B cell (primary cell): Measurements from ENCODE around the gene PPP6R2. TPM values are rescaled to one million over a fixed set of nuclear protein-coding genes. Genes with fewer than 3 reads are reported as not detected.

Source experiments
- ATAC-seq: fragments of 200-7000 bp; cut with Tn5 transposase; one replicate; pipeline ENCODE4 v1.10.0; 2021; ENCODE audit warnings: low read depth, mild to moderate bottlenecking, moderate number of reproducible peaks, moderate library complexity
- CTCF ChIA-PET: fragments of 350-600 bp; sonication (Branson Sonifier 250); formaldehyde crosslinking; loops from one replicate; lab custom pipeline; 2021; ENCODE audit warnings: antibody characterized with exemption, inconsistent platforms; lab: Charles Lee
- POLR2A ChIA-PET: fragments of 350-600 bp; sonication (Branson Sonifier 250); formaldehyde crosslinking; loops from one replicate; lab custom pipeline; 2021; ENCODE audit warnings: antibody characterized with exemption; lab: Charles Lee
- DNase-seq: peaks from one replicate; pipeline ENCODE4 v3.0.0; 2013
- H2AFZ ChIP-seq: 2 replicates; pipeline ENCODE4 v1.6.1; 2012; ENCODE audit warnings: mild to moderate bottlenecking, low read depth, low read length; ENCODE audit not compliant: insufficient read depth, poor library complexity, severe bottlenecking
- H3K27ac ChIP-seq, 2 donors: 1 replicate in 1 of 2; 2 replicates in 1 of 2; pipeline ENCODE4 v1.5.1; 2012 to 2013; ENCODE audit warnings: low read length in 2 of 2, mild to moderate bottlenecking in 2 of 2, moderate library complexity in 1 of 2
- H3K27me3 ChIP-seq, 4 experiments: fragments of 200-600 bp in 1 of 4; sonication (generic) in 1 of 4; replicated peaks in 1 of 4; 1 replicate in 2 of 4; 2 replicates in 2 of 4; pipeline versions ENCODE4 v1.6.1 to v1.7.0; 2013 to 2016; ENCODE audit warnings: low read length in 3 of 4, mild to moderate bottlenecking in 2 of 4, mixed read lengths in 1 of 4, moderate library complexity in 1 of 4; ENCODE audit not compliant: insufficient read depth in 4 of 4, control insufficient read depth in 3 of 4; ENCODE audit errors: control extremely low read depth in 1 of 4
- H3K36me3 ChIP-seq, 2 experiments: replicated peaks in 1 of 2; 1 replicate in 1 of 2; 2 replicates in 1 of 2; pipeline versions ENCODE4 v1.6.1 to v1.7.1; 2013; ENCODE audit warnings: low read length in 1 of 2; ENCODE audit not compliant: insufficient read depth in 2 of 2, control insufficient read depth in 1 of 2; ENCODE audit errors: control extremely low read depth in 1 of 2, extremely low read depth in 1 of 2
- H3K4me1 ChIP-seq, 2 donors: fragments of 200-600 bp in 1 of 2; sonication (generic) in 1 of 2; 1 replicate in 1 of 2; 2 replicates in 1 of 2; pipeline versions ENCODE4 v1.5.1 to v1.6.1; 2013 to 2017; ENCODE audit warnings: low read length in 2 of 2; ENCODE audit not compliant: control insufficient read depth in 2 of 2, insufficient read depth in 2 of 2
- H3K4me2 ChIP-seq: replicated peaks from 2 replicates; pipeline ENCODE3; 2012; ENCODE audit warnings: mild to moderate bottlenecking, low read depth, low read length; ENCODE audit not compliant: poor library complexity, severe bottlenecking
- H3K4me3 ChIP-seq, 5 experiments: fragments of 200-600 bp in 1 of 5; sonication (generic) in 1 of 5; 1 replicate in 3 of 5; 2 replicates in 2 of 5; pipeline versions ENCODE4 v1.5.1 to v1.7.0; 2011 to 2016; ENCODE audit warnings: low read length in 4 of 5, mild to moderate bottlenecking in 4 of 5, low read depth in 2 of 5, control low read depth in 1 of 5, moderate library complexity in 1 of 5; ENCODE audit not compliant: insufficient read depth in 1 of 5; ENCODE audit errors: control extremely low read depth in 1 of 5, extremely low read depth in 1 of 5
- H3K79me2 ChIP-seq: fragments of 200-600 bp; sonication (generic); one replicate; pipeline ENCODE4 v1.6.0; 2016; ENCODE audit warnings: low read length; ENCODE audit not compliant: control insufficient read depth, insufficient read depth
- H3K9ac ChIP-seq: fragments of 200-600 bp; sonication (generic); 2 replicates; pipeline ENCODE4 v1.6.1; 2017; ENCODE audit warnings: mild to moderate bottlenecking, low read length, moderate library complexity
- H3K9me3 ChIP-seq, 3 donors: one replicate each; pipeline versions ENCODE4 v1.6.1 to v1.7.1; 2013; ENCODE audit warnings: low read length in 2 of 3; ENCODE audit not compliant: control insufficient read depth in 2 of 3, insufficient read depth in 1 of 3; ENCODE audit errors: control extremely low read depth in 1 of 3
- H4K20me1 ChIP-seq: 2 replicates; pipeline ENCODE4 v1.6.0; 2012; ENCODE audit warnings: mild to moderate bottlenecking, low read length; ENCODE audit not compliant: insufficient read depth, control insufficient read depth, poor library complexity, severe bottlenecking
- H3K27ac Mint-ChIP-seq: one replicate; pipeline ENCODE4 v1.8.0; 2021; ENCODE audit warnings: mixed read lengths
- H3K27me3 Mint-ChIP-seq: one replicate; pipeline ENCODE4 v1.8.0; 2021; ENCODE audit warnings: mixed read lengths
- H3K4me1 Mint-ChIP-seq: one replicate; pipeline ENCODE4 v1.8.0; 2021; ENCODE audit warnings: mixed read lengths
- H3K4me3 Mint-ChIP-seq: one replicate; pipeline ENCODE4 v1.8.0; 2021; ENCODE audit warnings: mixed read lengths
- H3K9me3 Mint-ChIP-seq: one replicate; pipeline ENCODE4 v1.8.0; 2022; ENCODE audit warnings: mixed read lengths; ENCODE audit not compliant: insufficient read depth
- CTCF ChIP-seq: fragments of 200-600 bp; IDR thresholded peaks from one replicate; pipeline ENCODE4 v1.8.0; 2022; ENCODE audit warnings: antibody characterized with exemption, mild to moderate bottlenecking
- EZH2 ChIP-seq: IDR thresholded peaks from 2 replicates; pipeline ENCODE4 v1.6.1; 2012; ENCODE audit warnings: borderline replicate concordance, low read depth, mild to moderate bottlenecking, moderate library complexity, low read length; ENCODE audit not compliant: insufficient read depth, poor library complexity, severe bottlenecking
- WGBS: methylation state at CpG from one replicate; pipeline ENCODE4 v1.1.5; 2013; ENCODE audit warnings: missing lambda C conversion rate; ENCODE audit not compliant: insufficient coverage; 5-methylcytosine and 5-hydroxymethylcytosine counted together
- intact Hi-C: fragments of 100-400 bp; cut with micrococcal nuclease; formaldehyde crosslinking; loops from one replicate; pipeline ENCODE4 v1.10.0; 2022
- polyA plus RNA-seq: library from polyadenylated mRNA; depleted of rRNA; stranded (reverse); fragments of >200 nt; gene quantifications from 2 replicates; pipeline ENCODE4 v1.2.3, GENCODE V29; 2012
- total RNA-seq, 2 donors: library from RNA; stranded (reverse); fragments of 120-200 nt in 1 of 2; gene quantifications; 1 replicate in 1 of 2; 2 replicates in 1 of 2; pipeline versions ENCODE4 v1.2.3 to v1.2.4, GENCODE V29; 2013 to 2022

PPP6R2 gene
- total and polyA plus RNA-seq, 2 donors (not counting 1 experiment from before 2014, with no cell fraction given), result 91.4 to 98.7 TPM

DNA sequence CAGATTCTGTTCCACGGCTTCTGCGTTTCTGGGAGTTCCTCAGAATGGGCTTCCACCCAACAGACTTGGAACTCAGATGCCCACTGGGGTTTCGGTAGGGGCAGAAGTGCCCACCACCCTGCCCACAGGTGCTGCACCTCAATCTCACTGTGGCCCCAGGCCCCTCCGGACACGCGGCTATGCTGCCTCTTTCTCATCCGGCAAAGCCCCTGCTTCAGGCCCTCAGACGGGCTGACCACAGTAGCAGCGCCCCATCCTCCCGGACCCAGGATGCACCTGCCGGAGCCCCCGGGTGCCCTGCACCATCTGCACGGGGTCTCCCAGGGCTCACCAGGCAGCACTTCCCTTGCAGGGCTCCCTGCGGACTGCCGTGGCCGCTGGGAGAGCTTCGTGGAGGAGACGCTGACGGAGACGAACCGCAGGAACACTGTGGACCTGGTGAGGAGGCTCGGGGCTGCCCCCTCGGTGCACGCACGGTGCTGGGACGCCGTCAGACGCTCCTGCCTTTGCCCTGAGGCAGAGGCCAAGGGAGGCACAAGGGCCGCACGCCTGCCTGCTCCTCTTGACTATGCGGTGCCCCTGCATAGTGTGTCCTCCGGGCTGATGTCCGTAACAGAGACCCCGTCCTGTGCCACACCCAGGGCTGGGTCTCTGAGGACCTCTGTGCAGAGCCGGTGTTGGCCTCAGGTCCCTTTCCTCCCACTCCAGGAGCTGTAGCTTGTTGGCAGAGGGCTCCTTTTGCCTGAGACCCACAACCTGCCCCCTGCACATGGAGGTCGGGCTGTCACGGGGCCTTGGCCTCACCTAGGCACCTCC, 93.1 kb downstream of the PPP6R2 start:
- WGBS, result 90% methylated on average over 37 of the region's 37 CpGs
- Histone ChIP-seq H3K4me3 (no peak overlapping the region), H3K9ac (no peak overlapping the region), H3K4me2 (no peak overlapping the region), H3K4me1 (no peaks in the 10 kb centered on the region), H3K79me2 (no peaks in the 10 kb centered on the region), H3K27ac (no peak overlapping the region), H3K36me3 (peaks cover 0 to 67% of the 10 kb centered on the region in 2 experiments), H3K9me3 (no peaks in the 10 kb centered on the region), H3K27me3 (no peaks in the 10 kb centered on the region), H2AFZ (no peak overlapping the region), H4K20me1 (peaks cover under 1% of the 10 kb centered on the region)
- ChIA-PET CTCF (interaction anchor here (0.8 kb wide), 1 partner anchor 34 kb away, joined by 3 read pairs; no protein-coding TSS in a partner anchor), POLR2A (interaction anchor here (0.6 kb wide), 1 partner anchor 90 kb away, joined by 4 read pairs; no protein-coding TSS in a partner anchor)
- no peak overlapping the region for H3K27ac Mint-ChIP-seq
- H3K4me3 Mint-ChIP-seq, result no peak overlapping the region
- no peaks in the 10 kb centered on the region for H3K27me3 Mint-ChIP-seq
- no peak for ATAC-seq
- DNase-seq, result no peak
- no peaks in the 10 kb centered on the region for H3K9me3 Mint-ChIP-seq
- no peaks in the 10 kb centered on the region for H3K4me1 Mint-ChIP-seq
- intact Hi-C loops, result no loop called here
- TF ChIP-seq CTCF (no peak), EZH2 (no peak)

- 94% methylated on average over 17 of the region's 25 CpGs for WGBS
- Mint-ChIP-seq H3K27me3 (no peaks in the 10 kb centered on the region), H3K4me1 (no peaks in the 10 kb centered on the region), H3K27ac (no peak overlapping the region), H3K4me3 (no peak overlapping the region), H3K9me3 (no peaks in the 10 kb centered on the region)
- Histone ChIP-seq H3K27ac (no peak overlapping the region), H3K27me3 (no peaks in the 10 kb centered on the region), H3K4me1 (no peaks in the 10 kb centered on the region), H3K9ac (no peak overlapping the region), H2AFZ (no peak overlapping the region), H3K4me3 (no peak overlapping the region), H3K36me3 (peaks cover 0 to 63% of the 10 kb centered on the region in 2 experiments), H3K9me3 (no peaks in the 10 kb centered on the region), H4K20me1 (no peaks in the 10 kb centered on the region), H3K4me2 (no peak overlapping the region), H3K79me2 (no peaks in the 10 kb centered on the region)
- POLR2A ChIA-PET, result no interaction called here
- DNase-seq, result no peak
- intact Hi-C loops, result no loop called here
- no peak for TF ChIP-seq EZH2
- TF ChIP-seq CTCF, result no peak
- ATAC-seq, result no peak
- CTCF ChIA-PET, result no interaction called here
Observed at GRCh38 chr22:50436841-50437341, 93.8 kb downstream of the PPP6R2 start.
